Loucy (cell line): ENCODE data around the gene KRT76.

Experiments used
- EZH2phosphoT487 ChIP-seq: fragments of 200-600 bp; IDR thresholded peaks from 2 replicates; pipeline ENCODE4 v1.6.1; 2018; ENCODE audit warnings: antibody characterized with exemption, mild to moderate bottlenecking, moderate library complexity, borderline replicate concordance
- TF ChIP-seq, protein P1 (sequence below): fragments of 200-600 bp; sonication (generic); conservative IDR thresholded peaks from 2 replicates; pipeline ENCODE4 v1.5.1; 2014; ENCODE audit warnings: mild to moderate bottlenecking, antibody characterized with exemption, low read length

DNA sequence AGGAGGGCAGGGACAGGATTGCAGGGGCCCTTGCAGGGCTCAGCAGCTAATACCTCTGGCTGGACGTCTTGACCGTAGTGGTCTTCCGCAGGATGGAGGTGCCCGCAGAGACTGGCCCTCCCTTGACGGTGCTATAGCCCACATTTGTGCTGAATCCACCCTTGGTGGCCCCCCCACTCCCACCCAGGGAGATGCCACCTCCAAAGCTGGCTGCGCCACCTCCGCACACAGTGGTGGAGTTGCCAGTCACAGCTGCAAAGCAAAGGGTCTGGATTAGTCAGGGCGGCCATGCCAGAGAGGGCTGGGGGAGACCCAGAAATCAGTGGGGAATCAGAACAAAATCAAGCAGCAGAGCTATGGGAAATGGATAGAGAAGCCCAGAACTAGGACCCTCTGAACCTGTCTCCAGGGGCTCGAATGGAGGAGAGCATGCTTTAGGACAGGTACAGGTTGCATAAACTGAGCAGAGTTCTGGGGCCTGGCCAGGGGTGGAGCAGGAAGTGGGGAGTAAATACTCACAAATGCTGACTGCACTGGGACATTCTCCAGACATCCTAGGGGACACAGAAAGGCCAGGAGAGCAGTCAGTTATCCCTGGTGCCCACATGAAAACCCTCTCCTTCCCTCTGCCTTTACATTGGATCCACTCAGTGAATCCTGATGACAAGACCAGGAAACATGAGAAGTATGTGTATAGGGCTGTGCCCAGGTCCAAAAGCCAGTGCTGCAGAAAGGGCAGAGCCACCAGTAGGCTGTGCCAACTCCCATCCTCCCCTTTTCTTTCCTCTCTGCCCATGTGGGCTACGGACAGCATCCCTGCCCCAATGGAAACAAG lies 44.9 kb upstream of the KRT76 start:
- TF ChIP-seq EZH2phosphoT487 = no peak
- TF ChIP-seq, protein P1, sequence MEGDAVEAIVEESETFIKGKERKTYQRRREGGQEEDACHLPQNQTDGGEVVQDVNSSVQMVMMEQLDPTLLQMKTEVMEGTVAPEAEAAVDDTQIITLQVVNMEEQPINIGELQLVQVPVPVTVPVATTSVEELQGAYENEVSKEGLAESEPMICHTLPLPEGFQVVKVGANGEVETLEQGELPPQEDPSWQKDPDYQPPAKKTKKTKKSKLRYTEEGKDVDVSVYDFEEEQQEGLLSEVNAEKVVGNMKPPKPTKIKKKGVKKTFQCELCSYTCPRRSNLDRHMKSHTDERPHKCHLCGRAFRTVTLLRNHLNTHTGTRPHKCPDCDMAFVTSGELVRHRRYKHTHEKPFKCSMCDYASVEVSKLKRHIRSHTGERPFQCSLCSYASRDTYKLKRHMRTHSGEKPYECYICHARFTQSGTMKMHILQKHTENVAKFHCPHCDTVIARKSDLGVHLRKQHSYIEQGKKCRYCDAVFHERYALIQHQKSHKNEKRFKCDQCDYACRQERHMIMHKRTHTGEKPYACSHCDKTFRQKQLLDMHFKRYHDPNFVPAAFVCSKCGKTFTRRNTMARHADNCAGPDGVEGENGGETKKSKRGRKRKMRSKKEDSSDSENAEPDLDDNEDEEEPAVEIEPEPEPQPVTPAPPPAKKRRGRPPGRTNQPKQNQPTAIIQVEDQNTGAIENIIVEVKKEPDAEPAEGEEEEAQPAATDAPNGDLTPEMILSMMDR = no peak
